IMR-90 (cell line): ENCODE data around the gene SNX1. TPM values are rescaled to one million over a fixed set of nuclear protein-coding genes. Genes with fewer than 3 reads are reported as not detected.

ENCODE experiments used
- ATAC-seq: fragments of 200-7000 bp; cut with Tn5 transposase; 2 replicates; pipeline ENCODE4 v1.9.1; 2020; ENCODE audit warnings: low read depth, mild to moderate bottlenecking, moderate library complexity
- BruUV-seq: library from RNA; stranded (reverse); fragments of 400-500 nt; replicated peaks from 2 replicates; lab custom pipeline; 2021; lab: Mats Ljungman, UMichigan
- CTCF ChIA-PET: fragments of 300-600 bp; formaldehyde crosslinking; extraction: SDS; loops from one replicate; lab custom pipeline; 2021; ENCODE audit warnings: antibody characterized with exemption; lab: Yijun Ruan, JAX
- POLR2A ChIA-PET: fragments of 300-600 bp; sonication (Branson Sonifier 250); formaldehyde crosslinking; loops from one replicate; lab custom pipeline; 2022; ENCODE audit warnings: antibody characterized with exemption; ENCODE audit not compliant: unreplicated experiment; lab: Charles Lee
- DNase-seq: peaks from one replicate; pipeline ENCODE4 v3.0.0; 2013
- H2AFZ ChIP-seq: replicated peaks from 2 replicates; pipeline ENCODE3; 2013; ENCODE audit warnings: low read length, mild to moderate bottlenecking; ENCODE audit not compliant: poor library complexity
- H2AK5ac ChIP-seq: 2 replicates; pipeline ENCODE4 v1.6.1; 2013; ENCODE audit warnings: low read depth, low read length, inconsistent platforms
- H2AK9ac ChIP-seq: replicated peaks from 2 replicates; pipeline ENCODE3; 2013; ENCODE audit warnings: mild to moderate bottlenecking, low read depth, low read length, moderate library complexity; ENCODE audit not compliant: poor library complexity
- H2BK120ac ChIP-seq: 2 replicates; pipeline ENCODE4 v1.6.1; 2013; ENCODE audit warnings: low read depth, low read length, inconsistent platforms
- H2BK15ac ChIP-seq: 3 replicates; pipeline ENCODE4 v1.6.1; 2013; ENCODE audit warnings: low read depth, low read length, inconsistent platforms
- H2BK20ac ChIP-seq: 2 replicates; pipeline ENCODE4 v1.6.1; 2013; ENCODE audit warnings: low read depth, mild to moderate bottlenecking, inconsistent platforms, low read length, moderate library complexity
- H2BK5ac ChIP-seq: 2 replicates; pipeline ENCODE4 v1.6.1; 2013; ENCODE audit warnings: mild to moderate bottlenecking, low read depth, low read length, inconsistent platforms; ENCODE audit not compliant: poor library complexity, severe bottlenecking
- H3K14ac ChIP-seq: replicated peaks from 2 replicates; pipeline ENCODE4 v1.6.1; 2013; ENCODE audit warnings: low read depth, low read length, inconsistent platforms
- H3K18ac ChIP-seq: 2 replicates; pipeline ENCODE4 v1.6.1; 2013; ENCODE audit warnings: low read depth, low read length, control low read depth
- H3K23ac ChIP-seq: 2 replicates; pipeline ENCODE4 v1.6.1; 2013; ENCODE audit warnings: low read depth, low read length, inconsistent platforms
- H3K27ac ChIP-seq: 2 replicates; pipeline ENCODE4 v1.5.1; 2013; ENCODE audit warnings: mild to moderate bottlenecking, control low read depth, low read length; ENCODE audit not compliant: insufficient read depth
- H3K27me3 ChIP-seq: 2 replicates; pipeline ENCODE4 v1.6.1; 2013; ENCODE audit warnings: low read length; ENCODE audit not compliant: control insufficient read depth, insufficient read depth
- H3K36me3 ChIP-seq: 2 replicates; pipeline ENCODE4 v1.6.1; 2013; ENCODE audit warnings: low read length, mixed read lengths; ENCODE audit not compliant: control insufficient read depth, insufficient read depth
- H3K4ac ChIP-seq: 2 replicates; pipeline ENCODE4 v1.6.1; 2013; ENCODE audit warnings: low read depth, low read length, inconsistent platforms
- H3K4me1 ChIP-seq: 2 replicates; pipeline ENCODE4 v1.6.1; 2013; ENCODE audit warnings: low read length, mixed read lengths; ENCODE audit not compliant: control insufficient read depth, insufficient read depth
- H3K4me2 ChIP-seq: 2 replicates; pipeline ENCODE4 v1.6.1; 2013; ENCODE audit warnings: low read depth, mild to moderate bottlenecking, control low read depth, low read length, moderate library complexity
- H3K4me3 ChIP-seq: 2 replicates; pipeline ENCODE4 v1.5.1; 2013; ENCODE audit warnings: low read depth, mild to moderate bottlenecking, control low read depth, low read length, moderate library complexity; ENCODE audit not compliant: insufficient read depth
- H3K56ac ChIP-seq: 2 replicates; pipeline ENCODE4 v1.6.1; 2013; ENCODE audit warnings: low read length, inconsistent platforms; ENCODE audit not compliant: insufficient read depth; ENCODE audit errors: extremely low read depth
- H3K79me1 ChIP-seq, 2 experiments: 2 replicates each; pipeline ENCODE4 v1.6.1; 2013; ENCODE audit warnings: low read length in 2 of 2, inconsistent platforms in 1 of 2, low read depth in 1 of 2
- H3K9ac ChIP-seq: 2 replicates; pipeline ENCODE4 v1.6.1; 2013; ENCODE audit warnings: low read depth, low read length, control low read depth
- H3K9me1 ChIP-seq: 2 replicates; pipeline ENCODE4 v1.6.1; 2013; ENCODE audit warnings: low read length, inconsistent platforms; ENCODE audit not compliant: insufficient read depth
- H3K9me3 ChIP-seq: 2 replicates; pipeline ENCODE4 v1.6.1; 2013; ENCODE audit warnings: low read length; ENCODE audit not compliant: control insufficient read depth, insufficient read depth
- H4K20me1 ChIP-seq: 2 replicates; pipeline ENCODE4 v1.6.1; 2013; ENCODE audit warnings: low read length, inconsistent platforms; ENCODE audit not compliant: insufficient read depth
- H4K5ac ChIP-seq: 2 replicates; pipeline ENCODE4 v1.6.1; 2013; ENCODE audit warnings: mild to moderate bottlenecking, low read depth, low read length, control low read depth
- H4K8ac ChIP-seq, 2 experiments: 2 replicates each; pipeline ENCODE4 v1.6.1; 2013; ENCODE audit warnings: low read depth in 2 of 2, low read length in 2 of 2, control low read depth in 1 of 2, inconsistent platforms in 1 of 2
- H4K91ac ChIP-seq: 2 replicates; pipeline ENCODE4 v1.6.1; 2013; ENCODE audit warnings: low read depth, low read length, inconsistent platforms; ENCODE audit not compliant: insufficient read depth
- BHLHE40 ChIP-seq: fragments of 150-350 bp; IDR thresholded peaks from 2 replicates; pipeline ENCODE4 v1.6.1; 2016; ENCODE audit warnings: mild to moderate bottlenecking, low read depth, low read length
- CHD1 ChIP-seq: IDR thresholded peaks from 2 replicates; pipeline ENCODE4 v1.6.1; 2012; ENCODE audit warnings: low read depth, low read length, improper control_type of control experiment
- MAFK ChIP-seq: IDR thresholded peaks from 2 replicates; pipeline ENCODE4 v1.6.1; 2012; ENCODE audit warnings: low read depth, low read length, improper control_type of control experiment
- MAZ ChIP-seq: IDR thresholded peaks from 2 replicates; pipeline ENCODE4 v1.6.1; 2012; ENCODE audit warnings: low read depth, mild to moderate bottlenecking, low read length, improper control_type of control experiment, moderate library complexity, borderline replicate concordance
- RAD21 ChIP-seq: IDR thresholded peaks from 2 replicates; pipeline ENCODE4 v1.6.1; 2012; ENCODE audit warnings: low read length, improper control_type of control experiment
- SMC3 ChIP-seq: fragments of 150-350 bp; IDR thresholded peaks from 2 replicates; pipeline ENCODE4 v1.6.1; 2016; ENCODE audit warnings: low read depth, mild to moderate bottlenecking, antibody characterized with exemption, low read length, moderate library complexity
- WGBS, 2 experiments: methylation state at CpG; one replicate each; pipeline versions ENCODE4 v1.1.5 to v1.1.7; 2013; ENCODE audit warnings: missing lambda C conversion rate in 2 of 2; ENCODE audit not compliant: insufficient read length in 1 of 2; ENCODE audit errors: extremely low coverage in 2 of 2; 5-methylcytosine and 5-hydroxymethylcytosine counted together
- dilution Hi-C: fragments of 300-500 bp; cut with HindIII; formaldehyde crosslinking; loops from one replicate; pipeline ENCODE4 v1.14.3; 2018; ENCODE audit warnings: low sequenced_read_pairs; ENCODE audit not compliant: unreplicated experiment
- in situ Hi-C: fragments of 300-500 bp; cut with MboI; formaldehyde crosslinking; loops from 3 replicates; pipeline ENCODE4 v1.14.3; 2019; ENCODE audit warnings: low sequenced_read_pairs, inconsistent platforms, mixed read lengths
- intact Hi-C: fragments of 100-400 bp; cut with micrococcal nuclease; formaldehyde crosslinking; loops from 2 replicates; pipeline ENCODE4 v1.10.0; 2022
- polyA plus RNA-seq, 3 experiments: library from polyadenylated mRNA; depleted of rRNA; stranded (reverse); fragments of >200 nt; gene quantifications; 2 replicates each; pipeline ENCODE4 v1.2.3, GENCODE V29; 2012; ENCODE audit warnings: low replicate concordance in 1 of 3
- total RNA-seq: library from RNA; depleted of rRNA; stranded (reverse); fragments of >200 nt; gene quantifications from 2 replicates; pipeline ENCODE4 v1.2.3, GENCODE V29; 2012
- TF ChIP-seq, protein P1 (sequence below): conservative IDR thresholded peaks from 2 replicates; pipeline ENCODE4 v1.5.1; 2012; ENCODE audit warnings: mild to moderate bottlenecking, low read depth, low read length, improper control_type of control experiment

Gene SNX1
- total and polyA plus RNA-seq, 2 of the 4 experiments (the other 2 are of a cell fraction): 35.3 to 72.3 TPM

DNA sequence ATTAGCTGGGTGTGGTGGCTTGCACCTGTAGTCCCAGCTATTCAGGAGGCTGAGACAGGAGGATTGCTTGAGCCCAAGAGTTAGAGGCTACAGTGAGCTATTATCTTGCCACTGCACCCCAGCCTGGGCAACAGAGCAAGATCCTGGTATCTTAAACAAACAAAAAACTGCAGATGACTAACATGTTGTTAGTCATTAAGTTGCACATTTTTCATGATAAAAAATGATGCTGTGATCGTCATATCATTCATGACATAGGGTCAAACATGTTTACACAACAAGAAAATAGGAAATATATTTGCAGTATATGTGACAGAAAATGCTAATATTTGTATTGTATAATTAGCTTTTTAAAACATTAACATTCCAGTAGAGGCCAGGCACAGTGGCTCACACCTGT lies 29.3 kb upstream of the SNX1 start:
- Histone ChIP-seq H3K18ac (no peak overlapping the region), H3K4me1 (peaks cover 3% of the 10 kb centered on the region), H3K23ac (no peak overlapping the region), H2AFZ (no peak overlapping the region), H3K56ac (no peak overlapping the region), H2BK20ac (no peak overlapping the region), H2BK5ac (no peak overlapping the region), H2BK120ac (no peak overlapping the region), H3K27ac (no peak overlapping the region), H3K9me3 (no peaks in the 10 kb centered on the region), H4K20me1 (peaks cover 2% of the 10 kb centered on the region; the same call in 1 of the 2 replicates), H3K14ac (no peak overlapping the region), H2BK15ac (no peak overlapping the region), H4K5ac (no peak overlapping the region), H3K9ac (no peak overlapping the region), H3K27me3 (no peaks in the 10 kb centered on the region), H2AK5ac (no peak overlapping the region), H2AK9ac (no peak overlapping the region), H3K9me1 (peaks cover under 1% of the 10 kb centered on the region; the same call in 1 of the 2 replicates), H4K8ac (no peak overlapping the region), H3K4me3 (no peak overlapping the region), H3K4me2 (no peak overlapping the region), H3K4ac (no peak overlapping the region), H3K79me1 (no peaks in the 10 kb centered on the region), H3K36me3 (no peaks in the 10 kb centered on the region), H4K91ac (no peak overlapping the region)
- ChIA-PET POLR2A (no interaction called here), CTCF (no interaction called here)
- dilution Hi-C loops: no loop called here
- no peak for ATAC-seq
- WGBS, 2 experiments: no CpG with 5 or more reads among the region's 1 CpG
- DNase-seq: no peak
- intact Hi-C loops: loop anchor here (10.0 kb wide), 1 partner anchor 602 kb away; no protein-coding TSS in a partner anchor
- BruUV-seq: no TSS peak
- in situ Hi-C loops: loop anchor here (5.0 to 25.0 kb wide), 3 partner anchors 314 to 779 kb away; partner anchors contain the start of gene APH1B
- TF ChIP-seq RAD21: no peak
- TF ChIP-seq CHD1: no peak
- no peak for TF ChIP-seq SMC3
- TF ChIP-seq BHLHE40: no peak
- no peak for TF ChIP-seq MAZ
- TF ChIP-seq, protein P1, sequence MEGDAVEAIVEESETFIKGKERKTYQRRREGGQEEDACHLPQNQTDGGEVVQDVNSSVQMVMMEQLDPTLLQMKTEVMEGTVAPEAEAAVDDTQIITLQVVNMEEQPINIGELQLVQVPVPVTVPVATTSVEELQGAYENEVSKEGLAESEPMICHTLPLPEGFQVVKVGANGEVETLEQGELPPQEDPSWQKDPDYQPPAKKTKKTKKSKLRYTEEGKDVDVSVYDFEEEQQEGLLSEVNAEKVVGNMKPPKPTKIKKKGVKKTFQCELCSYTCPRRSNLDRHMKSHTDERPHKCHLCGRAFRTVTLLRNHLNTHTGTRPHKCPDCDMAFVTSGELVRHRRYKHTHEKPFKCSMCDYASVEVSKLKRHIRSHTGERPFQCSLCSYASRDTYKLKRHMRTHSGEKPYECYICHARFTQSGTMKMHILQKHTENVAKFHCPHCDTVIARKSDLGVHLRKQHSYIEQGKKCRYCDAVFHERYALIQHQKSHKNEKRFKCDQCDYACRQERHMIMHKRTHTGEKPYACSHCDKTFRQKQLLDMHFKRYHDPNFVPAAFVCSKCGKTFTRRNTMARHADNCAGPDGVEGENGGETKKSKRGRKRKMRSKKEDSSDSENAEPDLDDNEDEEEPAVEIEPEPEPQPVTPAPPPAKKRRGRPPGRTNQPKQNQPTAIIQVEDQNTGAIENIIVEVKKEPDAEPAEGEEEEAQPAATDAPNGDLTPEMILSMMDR: no peak
- TF ChIP-seq MAFK: no peak
